Heart left ventricle (tissue), 16 donors: ENCODE results near the gene TCFL5. TPM values are rescaled to one million over a fixed set of nuclear protein-coding genes. Genes with fewer than 3 reads are reported as not detected.

Experiments
- ATAC-seq, 4 donors: fragments of 200-7000 bp; cut with Tn5 transposase; one replicate each; pipeline ENCODE4 v1.9.1; 2020 to 2022; ENCODE audit warnings: moderate library complexity in 4 of 4, mild to moderate bottlenecking in 3 of 4, moderate number of reproducible peaks in 1 of 4
- DNase-seq, 5 donors: peaks; one replicate each; pipeline ENCODE4 v3.0.0-alpha.2; 2020
- H3K27ac ChIP-seq, 12 donors: fragments of 200-600 bp; sonication (generic) in 4 of 12; one replicate each; pipeline versions ENCODE4 v1.5.0 to v1.8.0; 2016 to 2022; ENCODE audit warnings: mild to moderate bottlenecking in 2 of 12
- H3K27me3 ChIP-seq, 9 donors: fragments of 200-600 bp; sonication (generic) in 2 of 9; one replicate each; pipeline versions ENCODE4 v1.5.1 to v1.8.0; 2016 to 2022; ENCODE audit warnings: mild to moderate bottlenecking in 3 of 9
- H3K36me3 ChIP-seq, 9 donors: fragments of 200-600 bp; sonication (generic) in 2 of 9; one replicate each; pipeline versions ENCODE4 v1.5.0 to v1.8.0; 2018 to 2022; ENCODE audit warnings: mild to moderate bottlenecking in 2 of 9
- H3K4me1 ChIP-seq, 12 donors: fragments of 200-600 bp; sonication (generic) in 4 of 12; one replicate each; pipeline versions ENCODE4 v1.5.0 to v1.8.0; 2016 to 2022; ENCODE audit warnings: mild to moderate bottlenecking in 3 of 12
- H3K4me3 ChIP-seq, 12 donors: fragments of 200-600 bp; sonication (generic) in 4 of 12; one replicate each; pipeline versions ENCODE4 v1.5.0 to v1.8.0; 2017 to 2022; ENCODE audit warnings: mild to moderate bottlenecking in 9 of 12, moderate library complexity in 4 of 12
- H3K9me3 ChIP-seq, 12 donors: fragments of 200-600 bp; sonication (generic) in 4 of 12; one replicate each; pipeline versions ENCODE4 v1.5.0 to v1.8.0; 2016 to 2022; ENCODE audit warnings: mild to moderate bottlenecking in 1 of 12
- CTCF ChIP-seq, 12 donors: fragments of 200-600 bp; sonication (generic) in 4 of 12; IDR thresholded peaks; one replicate each; pipeline versions ENCODE4 v1.5.0 to v1.8.0; 2018 to 2022; ENCODE audit warnings: antibody characterized with exemption in 12 of 12, mild to moderate bottlenecking in 5 of 12
- POLR2A ChIP-seq, 2 donors: fragments of 450-650 bp; IDR thresholded peaks; one replicate each; pipeline ENCODE4 v1.6.1; 2017; ENCODE audit warnings: antibody characterized with exemption in 2 of 2, mild to moderate bottlenecking in 2 of 2, moderate library complexity in 2 of 2
- WGBS, 4 donors: extraction: QIAGEN DNeasy Blood & Tissue Kit in 2 of 4; methylation state at CpG; one replicate each; pipeline versions ENCODE4 v1.1.5 to v1.1.7; 2013 to 2018; 5-methylcytosine and 5-hydroxymethylcytosine counted together
- intact Hi-C, 10 donors: fragments of 100-400 bp; cut with DNase I; formaldehyde crosslinking; loops; one replicate each; pipeline versions ENCODE4 v1.11.1 to v1.14.2; 2022
- polyA plus RNA-seq, 2 donors: library from polyadenylated mRNA; stranded (reverse); fragments of 200-250 nt; gene quantifications; one replicate each; pipeline ENCODE4 v1.2.3, GENCODE V29; 2013
- total RNA-seq, 9 donors: library from RNA; depleted of rRNA in 2 of 9; stranded (reverse); fragments of >200 nt in 2 of 9; fragmentation: NEBNext Ultra II Directional in 3 of 9; extraction: Animal tissue kit (Norgen Biotek cat#: 25700) in 3 of 9; gene quantifications; one replicate each; pipeline versions ENCODE4 v1.1.0 to v1.2.4, GENCODE V29; 2016 to 2023
- donor health status: ischemic (EF 13 %, LVEDD 7.1; RV severe dilation, severe dysfunction).
- donor health status: healthy with polysubstance abuse.
- donor health status: DM: no; HTN: yes; CAD: no.
- donor health status: DM: no; HTN: no; CAD: no.
- donor health status: ischemic (EF 25% LVEDD 6.9; RV normal size, moderate dysfunction).
- donor health status: ischemic (EF 25% LVEDD 5.7; RV mildly dilated, moderate dysfunction).
- donor health status: healthy.
- donor health status: DM: yes; HTN: yes; CAD: no.
- donor health status: ischemic (EF 35%, LVEDD 5.7; RV mildly dilated, moderate dysfunction).
- donor health status: nonischemic (EF 11% LVEDD 7.7; RV severe dilation, severe dysfunction).
- donor health status: DM: yes; HTN: yes; CAD: no.
- donor health status: PGD.
- donor health status: ischemic (EF 29% LVEDD 5.4; RV normal size, mild dysfunction).
- donor health status: nonischemic (EF 23%, LVEDD 6.1; RV moderate dilation, normal function).

The TCFL5 gene
- total and polyA plus RNA-seq, 11 donors, result 2.5 to 8.2 (median 5.9) TPM

- intact Hi-C loops, result loop anchor here in 3 of 10 donors (10.0 kb wide), 3 partner anchors 292 to 492 kb away; partner anchors contain the start of genes ADRM1 (in 1 of the 3) and CABLES2 (in 1 of the 3)
- Histone ChIP-seq H3K27ac (peak overlapping the region in 11 of 12 donors; percentile 71 to 96 (median 93)), H3K4me3 (peak overlapping the region; percentile 53 to 97 (median 78)), H3K4me1 (peaks cover 3 to 54% (median 28%) of the 10 kb centered on the region in 12 donors), H3K27me3 (no peaks in the 10 kb centered on the region), H3K36me3 (peaks cover 0 to 37% (median 30%) of the 10 kb centered on the region in 9 donors), H3K9me3 (no peaks in the 10 kb centered on the region)
- whole genome bisulfite sequencing, 4 donors, result 15 to 31% (median 22%) methylated on average over 19 to 53 of the region's 53 CpGs
- TF ChIP-seq CTCF (IDR thresholded peaks at IDR 0.05) (no peak), POLR2A (IDR thresholded peaks at IDR 0.05) (no peak)
- ATAC-seq (no peak), DNase-seq (no peak)
Observed at GRCh38 chr20:62796699-62797491, 64.7 kb downstream of the TCFL5 start.

DNA sequence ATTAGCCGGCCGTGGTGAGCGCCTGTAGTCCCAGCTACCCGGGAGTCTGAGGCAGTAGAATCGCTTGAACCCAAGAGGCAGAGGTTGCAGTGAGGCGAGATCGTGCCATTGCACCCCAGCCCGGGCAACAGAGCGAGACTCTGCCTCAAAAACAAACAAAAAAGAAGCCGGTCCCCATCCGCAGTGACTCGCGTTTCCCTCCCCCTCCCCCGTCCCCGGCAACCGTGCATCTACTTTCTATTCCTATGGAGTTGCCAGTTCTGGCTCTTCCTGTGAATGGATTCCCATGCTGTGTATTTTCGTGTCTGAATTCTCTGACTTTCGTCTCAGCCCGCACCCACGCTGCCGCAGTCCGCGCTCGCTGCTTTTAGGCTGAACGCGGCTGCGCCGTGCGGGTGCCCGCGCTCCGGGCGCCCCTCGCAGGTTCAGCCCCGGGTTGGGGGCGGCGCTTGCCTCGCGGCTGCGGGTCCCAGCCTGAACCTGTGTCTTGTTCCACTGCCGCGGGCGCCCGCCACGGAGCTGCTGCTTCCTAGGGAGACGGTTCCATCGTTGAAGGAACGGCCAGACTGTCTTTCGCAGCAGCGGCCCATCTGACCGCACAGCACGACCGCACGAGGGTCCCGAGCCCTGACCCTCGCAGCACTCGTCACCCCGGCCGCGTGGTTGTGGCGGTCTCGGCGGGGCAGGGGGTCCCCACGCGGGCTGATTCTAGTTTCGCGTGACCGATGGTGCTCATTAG lies 66.4 kb downstream of the TCFL5 start:
- Histone ChIP-seq H3K36me3 (peaks cover 0 to 26% (median 23%) of the 10 kb centered on the region in 9 donors), H3K27me3 (no peaks in the 10 kb centered on the region), H3K4me1 (peaks cover 4 to 50% (median 23%) of the 10 kb centered on the region in 12 donors), H3K27ac (peak overlapping the region in 11 of 12 donors; percentile 75 to 96 (median 93)), H3K9me3 (no peaks in the 10 kb centered on the region), H3K4me3 (peak overlapping the region; percentile 31 to 97 (median 78))
- intact Hi-C loops, result loop anchor here in 3 of 10 donors (10.0 kb wide), 3 partner anchors 290 to 490 kb away; partner anchors contain the start of genes ADRM1 (in 1 of the 3) and CABLES2 (in 1 of the 3)
- WGBS, 4 donors, result 0 to 1% (median 1%) methylated on average over 31 to 68 of the region's 68 CpGs
- ATAC-seq (peak in 1 of 4 donors; percentile 5), DNase-seq (peak in 4 of 5 donors; percentile 46 to 82 (median 60))
- no peak for TF ChIP-seq POLR2A (IDR thresholded peaks at IDR 0.05)
- no peak for TF ChIP-seq CTCF (IDR thresholded peaks at IDR 0.05)

DNA sequence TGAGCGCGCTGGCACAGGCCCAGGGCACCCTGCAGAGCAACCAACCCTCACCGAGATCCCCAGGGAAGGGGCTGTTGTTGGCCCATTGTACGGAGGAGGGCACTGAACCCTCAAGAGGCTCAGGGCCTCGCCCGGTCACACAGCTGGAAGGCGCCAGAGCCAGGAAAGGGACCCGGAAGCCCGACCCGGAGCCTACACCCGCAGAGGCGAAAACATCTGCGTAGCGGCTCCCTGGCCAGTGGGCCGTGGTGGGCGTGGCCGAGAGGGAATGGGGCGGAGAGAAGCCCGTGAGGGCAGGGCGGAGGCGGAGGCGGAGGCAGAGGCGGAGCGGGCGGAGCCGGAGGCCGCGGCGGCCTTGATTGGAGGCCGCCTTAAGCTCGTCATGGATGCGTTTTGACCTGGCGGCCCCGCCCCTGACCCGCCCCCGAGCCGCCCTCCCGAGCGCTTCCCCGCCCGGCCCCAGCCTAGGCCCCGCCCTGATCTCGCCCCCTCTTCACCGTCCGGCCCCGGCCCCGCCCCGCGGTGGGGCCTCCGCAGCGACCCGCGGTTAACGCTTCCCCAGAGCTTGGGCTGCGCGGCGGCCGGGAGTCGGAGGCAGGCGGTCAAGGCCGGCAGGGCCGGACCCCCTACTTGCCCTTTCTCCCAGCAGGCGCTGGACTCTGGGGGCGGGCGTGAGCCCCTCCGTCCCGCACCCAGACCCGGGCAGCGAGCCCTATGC lies 67.5 kb downstream of the TCFL5 start:
- ATAC-seq, result peak; percentile 89 to 94 (median 92)
- WGBS, 4 donors, result 1 to 2% (median 1%) methylated on average over 24 to 69 of the region's 69 CpGs
- peak; percentile 71 to 93 for TF ChIP-seq POLR2A (IDR thresholded peaks at IDR 0.05)
- no peak for TF ChIP-seq CTCF (IDR thresholded peaks at IDR 0.05)
- H3K9me3 ChIP-seq, result no peaks in the 10 kb centered on the region
- H3K36me3 ChIP-seq, result peaks cover 0 to 18% (median 13%) of the 10 kb centered on the region in 9 donors
- intact Hi-C loops, result loop anchor here in 9 of 10 donors (5.0 to 10.0 kb wide), 9 partner anchors 127 to 492 kb away; partner anchors contain the start of genes ADRM1 (in 2 of the 9) and CABLES2 (in 2 of the 9)
- peaks cover 4 to 50% (median 23%) of the 10 kb centered on the region in 12 donors for H3K4me1 ChIP-seq
- peak overlapping the region; percentile 14 to 96 (median 92) for H3K27ac ChIP-seq
- peak overlapping the region; percentile 31 to 97 (median 78) for H3K4me3 ChIP-seq
- H3K27me3 ChIP-seq, result no peaks in the 10 kb centered on the region
- peak; percentile 96 to 100 (median 97) for DNase-seq
